Endothelial cell (in vitro differentiated cells): ENCODE results near the gene TSHZ3. TPM values are rescaled to one million over a fixed set of nuclear protein-coding genes. Genes with fewer than 3 reads are reported as not detected.

ENCODE experiments used
- DNase-seq: peaks from one replicate; pipeline ENCODE4 v3.0.0; 2021; ENCODE audit warnings: low spot score
- H3K27ac Mint-ChIP-seq: one replicate; pipeline ENCODE4 v1.8.0; 2021; ENCODE audit warnings: mixed read lengths, inconsistent platforms; ENCODE audit not compliant: unreplicated experiment
- H3K27me3 Mint-ChIP-seq: one replicate; pipeline ENCODE4 v1.8.0; 2021; ENCODE audit warnings: mild to moderate bottlenecking, moderate library complexity, mixed read lengths, inconsistent platforms; ENCODE audit not compliant: unreplicated experiment
- H3K36me3 Mint-ChIP-seq: one replicate; pipeline ENCODE4 v1.8.0; 2021; ENCODE audit warnings: mild to moderate bottlenecking, low read depth, mixed read lengths, inconsistent platforms; ENCODE audit not compliant: unreplicated experiment
- H3K4me1 Mint-ChIP-seq: one replicate; pipeline ENCODE4 v1.8.0; 2021; ENCODE audit warnings: mild to moderate bottlenecking, mixed read lengths, inconsistent platforms; ENCODE audit not compliant: unreplicated experiment
- H3K4me3 Mint-ChIP-seq: one replicate; pipeline ENCODE4 v1.8.0; 2021; ENCODE audit warnings: mild to moderate bottlenecking, mixed read lengths, inconsistent platforms; ENCODE audit not compliant: unreplicated experiment
- H3K9me3 Mint-ChIP-seq: one replicate; pipeline ENCODE4 v1.8.0; 2021; ENCODE audit warnings: mixed read lengths, inconsistent platforms; ENCODE audit not compliant: unreplicated experiment
- CTCF ChIP-seq: fragments of 200-600 bp; sonication (generic); IDR thresholded peaks from one replicate; pipeline ENCODE4 v1.5.0; 2021; ENCODE audit warnings: antibody characterized with exemption; ENCODE audit not compliant: unreplicated experiment
- total RNA-seq: library from RNA; stranded (reverse); fragmentation: NEBNext Ultra II Directional; extraction: Animal tissue kit (Norgen Biotek cat#: 25700); gene quantifications from one replicate; pipeline ENCODE4 v1.2.1, GENCODE V29; 2021; ENCODE audit not compliant: unreplicated experiment

Gene TSHZ3
- total RNA-seq, 1 donor from 2014 or later = 12.3 TPM

GRCh38 chr19:31257426-31258130, 91.7 kb downstream of the TSHZ3 start:
- H3K9me3 Mint-ChIP-seq = no peaks in the 10 kb centered on the region
- DNase-seq = no peak
- H3K4me1 Mint-ChIP-seq = peaks cover 18% of the 10 kb centered on the region
- no peaks in the 10 kb centered on the region for H3K36me3 Mint-ChIP-seq
- TF ChIP-seq CTCF = no peak
- H3K27me3 Mint-ChIP-seq = no peaks in the 10 kb centered on the region
- H3K4me3 Mint-ChIP-seq = no peak overlapping the region
- H3K27ac Mint-ChIP-seq = no peak overlapping the region

- no peak overlapping the region for H3K27ac Mint-ChIP-seq
- no peaks in the 10 kb centered on the region for H3K27me3 Mint-ChIP-seq
- H3K36me3 Mint-ChIP-seq = no peaks in the 10 kb centered on the region
- H3K4me3 Mint-ChIP-seq = no peak overlapping the region
- DNase-seq = no peak
- TF ChIP-seq CTCF = no peak
- H3K4me1 Mint-ChIP-seq = peaks cover 18% of the 10 kb centered on the region
- H3K9me3 Mint-ChIP-seq = no peaks in the 10 kb centered on the region
Observed at GRCh38 chr19:31257025-31257424, 92.2 kb downstream of the TSHZ3 start.

GRCh38 chr19:31256593-31256960, 92.7 kb downstream of the TSHZ3 start:
- TF ChIP-seq CTCF = no peak
- no peak for DNase-seq
- Mint-ChIP-seq H3K36me3 (no peaks in the 10 kb centered on the region), H3K4me3 (no peak overlapping the region), H3K27me3 (no peaks in the 10 kb centered on the region), H3K9me3 (no peaks in the 10 kb centered on the region), H3K27ac (no peak overlapping the region), H3K4me1 (peaks cover 18% of the 10 kb centered on the region)

- Mint-ChIP-seq H3K9me3 (no peaks in the 10 kb centered on the region), H3K36me3 (no peaks in the 10 kb centered on the region), H3K4me3 (no peak overlapping the region), H3K27me3 (no peaks in the 10 kb centered on the region), H3K27ac (no peak overlapping the region), H3K4me1 (peaks cover 18% of the 10 kb centered on the region)
- TF ChIP-seq CTCF = no peak
- DNase-seq = no peak
Observed at GRCh38 chr19:31255831-31256592, 93.2 kb downstream of the TSHZ3 start.
